HG02981 (cell line): ENCODE results near the gene CORIN.

ENCODE experiments used
- ATAC-seq: cut with Tn5 transposase; IDR thresholded peaks from one replicate; pipeline ENCODE4 v1.9.1; 2021; ENCODE audit warnings: mild to moderate bottlenecking, moderate library complexity; ENCODE audit not compliant: unreplicated experiment

The CORIN gene

GRCh38 chr4:47831026-47831679, 6.7 kb downstream of the CORIN start:
- no peak for ATAC-seq

DNA sequence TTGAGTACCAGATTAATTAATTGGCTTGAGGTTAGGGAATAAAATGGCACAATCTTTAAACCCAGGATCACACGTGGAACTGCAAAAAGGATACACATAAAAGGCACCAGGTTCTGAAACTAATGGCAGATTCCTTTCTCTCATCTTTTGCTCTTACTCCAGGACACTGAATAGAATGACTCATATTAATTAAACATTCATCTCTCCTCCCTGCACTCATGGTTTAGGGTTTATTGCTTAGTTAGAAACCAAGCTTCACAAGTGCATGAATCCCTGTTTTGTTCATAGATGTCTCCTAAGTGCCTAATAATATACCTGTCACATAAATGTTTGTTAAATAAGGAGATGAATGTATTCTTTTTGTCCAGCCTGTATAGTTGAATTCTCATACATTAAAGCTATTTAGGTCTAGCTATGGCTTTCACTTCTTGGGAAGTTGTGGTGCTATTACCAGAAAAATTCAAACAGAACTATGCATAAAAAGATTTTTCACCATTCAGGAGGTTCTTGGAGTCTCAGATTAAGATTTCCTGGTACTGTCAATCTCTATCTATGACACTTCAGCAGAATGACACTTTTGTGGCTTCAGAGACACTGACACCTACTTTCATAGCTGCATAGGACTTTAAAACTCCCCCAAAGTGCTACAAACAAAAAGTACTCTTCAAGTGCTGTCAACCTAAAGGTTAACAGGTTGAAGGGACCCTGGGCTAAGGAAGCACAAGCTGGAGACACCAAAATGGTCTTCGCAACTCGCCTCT, 7.4 kb downstream of the CORIN start:
- ATAC-seq: no peak

DNA sequence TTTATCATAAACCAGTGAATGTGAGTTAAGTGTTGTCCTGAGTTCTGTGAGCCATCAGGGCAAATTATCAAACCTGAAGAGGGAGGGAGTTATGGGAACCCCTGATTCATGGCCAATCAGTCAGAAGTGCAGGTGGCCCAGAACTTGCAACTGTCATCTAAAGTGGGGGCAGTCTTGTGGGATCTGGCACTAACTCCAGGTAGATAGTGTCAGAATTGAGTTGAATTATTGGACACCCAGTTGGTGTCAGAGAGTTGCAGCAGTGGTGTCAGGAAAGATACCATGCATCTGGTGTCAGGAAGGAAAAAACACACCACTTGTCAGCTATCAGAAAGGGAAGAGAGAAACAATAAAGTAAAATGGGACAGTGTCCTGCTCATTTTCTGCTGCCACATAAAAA, 8.4 kb downstream of the CORIN start:
- no peak for ATAC-seq

DNA sequence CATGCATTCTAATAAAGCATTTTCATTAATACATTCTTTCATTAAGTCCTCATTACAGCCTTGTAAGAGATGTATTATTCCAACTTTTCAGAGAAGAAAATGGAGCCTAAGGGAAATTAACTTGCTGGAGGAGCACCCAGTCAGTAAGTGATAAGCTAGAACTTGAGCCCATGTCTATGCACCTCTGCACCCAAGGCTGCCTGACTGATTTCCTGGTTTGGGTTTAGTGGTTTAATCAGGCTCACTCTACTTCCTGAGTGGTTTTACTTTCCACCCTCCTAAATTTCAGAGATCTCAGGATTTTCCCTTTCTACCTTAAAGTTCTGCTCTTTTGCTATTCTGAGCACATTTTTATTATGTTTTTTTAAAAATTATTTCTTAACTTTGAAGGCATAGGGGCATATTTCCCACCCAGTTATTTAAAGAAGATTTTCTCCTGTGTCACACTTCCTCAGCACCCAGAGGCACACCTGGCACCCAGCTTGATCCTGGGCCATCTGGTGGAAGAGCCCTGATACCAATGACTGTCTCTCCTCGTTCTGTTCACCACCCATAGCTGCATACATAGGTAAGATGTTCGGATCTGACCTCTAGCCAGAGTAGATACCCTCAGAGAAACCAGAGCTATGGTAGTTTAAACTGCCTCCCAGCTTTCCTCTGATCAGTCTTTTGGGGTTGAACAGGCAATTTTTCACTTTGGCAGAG, 10.4 kb downstream of the CORIN start:
- no peak for ATAC-seq

DNA sequence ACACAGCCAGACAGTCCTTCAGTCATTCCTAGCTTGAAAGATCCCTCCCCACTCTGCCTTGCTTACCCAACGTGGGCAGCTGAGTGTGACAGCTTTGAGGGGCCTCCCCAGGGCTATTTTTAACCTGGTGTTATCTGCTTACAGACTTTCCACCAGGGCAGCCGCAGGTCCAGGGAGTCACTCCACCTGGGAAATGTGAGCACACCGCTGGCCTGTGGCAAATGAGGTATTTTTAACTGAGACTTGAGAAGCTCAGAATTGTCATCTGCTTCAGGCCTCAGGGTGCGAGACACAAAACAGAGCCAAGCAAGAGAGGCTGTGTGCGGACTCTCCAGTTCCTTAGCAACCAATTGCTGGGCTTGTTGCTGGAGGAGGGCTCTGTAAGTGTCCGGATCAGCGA, 13.0 kb downstream of the CORIN start:
- ATAC-seq: no peak

GRCh38 chr4:47819178-47819577, 18.7 kb downstream of the CORIN start:
- ATAC-seq: no peak

GRCh38 chr4:47817275-47817674, 20.6 kb downstream of the CORIN start:
- no peak for ATAC-seq

DNA sequence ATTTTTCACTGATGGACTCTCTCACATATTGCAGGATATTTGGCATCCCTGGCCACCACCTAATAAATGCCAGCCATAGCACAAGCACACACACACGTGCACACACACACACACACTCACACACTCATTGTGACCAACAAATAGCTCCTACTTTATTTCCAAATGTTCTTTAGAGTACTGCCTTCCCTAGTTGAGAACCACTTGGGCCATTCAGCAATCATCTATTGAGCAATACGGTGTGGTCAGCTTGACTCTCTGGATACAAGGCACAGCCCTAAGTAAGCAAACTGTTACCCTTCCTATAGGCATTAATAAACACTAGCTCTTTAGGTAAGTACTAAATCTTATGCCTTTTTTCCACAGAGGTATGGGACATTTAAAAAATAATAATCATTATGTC, 21.1 kb downstream of the CORIN start:
- ATAC-seq: no peak

- no peak for ATAC-seq
These were observed 23.1 kb downstream of the CORIN start for GRCh38 chr4:47814618-47815295.

- ATAC-seq: no peak
These were observed 28.1 kb downstream of the CORIN start for GRCh38 chr4:47809654-47810203.

DNA sequence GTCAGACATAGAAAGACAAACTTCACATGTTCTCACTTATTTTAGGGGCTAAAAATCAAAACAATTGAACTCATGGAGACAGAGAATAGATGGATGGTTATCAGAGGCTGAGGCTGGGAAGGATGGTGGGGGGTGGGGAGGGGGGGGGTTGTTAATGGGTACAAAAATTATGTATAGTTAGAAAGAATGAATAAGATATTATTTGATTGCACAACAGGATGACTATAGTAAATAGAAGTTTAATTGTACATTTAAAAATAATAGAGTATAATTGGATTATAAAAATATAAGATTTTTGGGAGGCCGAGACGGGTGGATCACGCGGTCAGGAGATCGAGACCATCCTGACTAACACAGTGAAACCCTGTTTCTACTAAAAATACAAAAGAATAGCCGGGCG, 33.3 kb downstream of the CORIN start:
- ATAC-seq: no peak

DNA sequence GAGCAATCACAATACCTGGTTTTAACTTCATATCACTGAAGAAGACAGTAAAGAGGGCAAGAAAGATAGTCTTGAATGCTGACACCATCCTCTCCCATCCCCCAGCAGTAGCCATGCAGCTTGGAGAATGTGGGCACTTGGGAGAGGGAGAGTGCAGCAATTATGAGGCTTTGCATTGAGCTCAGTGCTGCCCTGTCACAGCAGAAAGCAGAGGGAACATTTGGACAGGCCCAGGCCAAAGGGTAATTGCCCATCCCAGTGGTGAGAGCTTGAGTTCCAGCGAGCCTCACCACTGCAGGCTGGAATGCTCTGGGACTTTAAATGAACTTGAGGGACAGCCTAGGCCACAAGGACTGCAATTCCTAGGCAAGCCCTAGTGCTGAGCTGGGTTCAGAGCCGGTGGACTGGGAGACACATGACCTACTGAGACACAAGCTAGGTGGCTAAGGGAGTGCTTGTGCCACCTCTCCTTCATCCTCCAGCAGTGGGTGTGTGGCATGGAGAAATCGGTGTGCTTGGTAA, 36.3 kb downstream of the CORIN start:
- ATAC-seq: no peak

- ATAC-seq: no peak
These were observed 39.7 kb downstream of the CORIN start for GRCh38 chr4:47798165-47798564.

- no peak for ATAC-seq
These were observed 45.9 kb downstream of the CORIN start for GRCh38 chr4:47791965-47792364.

DNA sequence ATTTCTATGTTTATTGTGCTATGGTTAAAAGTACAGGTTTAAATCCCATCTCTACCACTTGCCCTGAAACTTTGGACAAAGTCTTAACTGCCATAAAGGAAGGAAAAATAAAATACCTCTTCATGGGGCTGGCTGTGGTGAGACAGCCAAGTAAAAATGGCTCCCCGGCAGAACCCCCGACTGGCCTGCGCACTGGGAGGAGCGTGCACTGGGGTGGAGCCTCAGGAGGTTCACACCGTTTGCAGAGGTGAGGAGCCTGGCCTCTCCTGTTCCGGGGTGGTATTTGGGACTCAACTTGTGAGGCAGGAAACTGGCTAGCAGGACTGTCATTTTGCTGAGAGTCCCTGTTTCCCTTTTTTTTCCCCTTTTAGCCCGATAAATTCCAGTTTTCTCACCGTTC, 47.8 kb downstream of the CORIN start:
- no peak for ATAC-seq

- no peak for ATAC-seq
These were observed 49.7 kb downstream of the CORIN start for GRCh38 chr4:47788126-47788525.

- peak; percentile 81 for ATAC-seq
These were observed 50.9 kb downstream of the CORIN start for GRCh38 chr4:47786958-47787370.

DNA sequence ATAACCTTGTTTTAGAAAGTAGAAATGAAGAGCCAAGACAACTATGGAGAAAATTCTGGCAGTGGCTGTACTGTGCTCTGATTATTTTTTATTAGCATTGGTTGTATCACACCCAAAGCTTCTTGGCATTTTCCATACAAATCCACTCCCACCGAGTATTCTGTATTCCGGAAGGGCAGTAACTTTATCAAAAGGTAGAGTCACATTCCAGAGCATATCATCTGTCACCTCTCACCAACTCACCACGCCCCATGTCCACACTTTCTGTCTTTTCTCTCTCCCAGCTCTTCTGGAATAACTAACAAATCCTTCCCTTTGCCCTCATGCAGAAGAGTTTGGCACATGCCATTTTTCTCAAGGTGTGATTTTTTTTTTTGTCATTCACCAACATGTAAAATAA, 52.7 kb downstream of the CORIN start:
- no peak for ATAC-seq

DNA sequence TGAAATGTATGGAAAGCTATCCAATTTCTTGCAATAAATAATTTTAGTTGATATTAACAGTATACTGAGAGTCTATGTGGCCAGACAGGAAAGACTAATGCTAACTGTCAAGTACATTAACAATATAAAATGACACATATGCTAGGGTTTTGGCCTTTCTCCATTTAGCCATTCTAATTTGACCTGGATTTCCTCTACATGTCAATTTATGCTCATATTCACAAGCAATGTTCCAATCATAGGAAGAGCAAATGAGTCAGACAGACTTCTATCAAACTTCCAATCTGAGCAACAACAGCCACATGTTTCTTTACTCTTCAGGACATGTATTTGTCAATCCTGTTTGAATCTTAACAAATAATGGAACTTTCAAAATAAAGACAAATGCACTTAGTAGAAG, 53.6 kb downstream of the CORIN start:
- ATAC-seq: no peak

DNA sequence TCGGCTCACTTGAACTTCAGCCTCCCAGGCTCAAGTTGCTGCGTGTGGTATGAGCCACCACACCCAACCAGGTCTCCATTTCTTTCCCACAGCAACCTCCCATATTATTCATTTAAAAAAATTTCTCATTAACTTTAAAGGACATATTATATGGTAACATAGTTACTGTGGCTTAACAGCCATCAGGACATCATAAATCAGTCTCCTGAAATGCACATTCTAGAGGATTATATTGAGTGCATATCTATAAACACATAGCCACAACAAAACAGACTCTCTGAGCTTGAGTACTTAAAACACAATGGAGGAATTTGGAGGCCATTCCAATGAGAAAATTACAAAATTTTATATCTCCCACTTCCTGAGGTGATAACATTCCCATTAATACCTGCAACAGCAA, 61.5 kb downstream of the CORIN start:
- ATAC-seq: no peak

DNA sequence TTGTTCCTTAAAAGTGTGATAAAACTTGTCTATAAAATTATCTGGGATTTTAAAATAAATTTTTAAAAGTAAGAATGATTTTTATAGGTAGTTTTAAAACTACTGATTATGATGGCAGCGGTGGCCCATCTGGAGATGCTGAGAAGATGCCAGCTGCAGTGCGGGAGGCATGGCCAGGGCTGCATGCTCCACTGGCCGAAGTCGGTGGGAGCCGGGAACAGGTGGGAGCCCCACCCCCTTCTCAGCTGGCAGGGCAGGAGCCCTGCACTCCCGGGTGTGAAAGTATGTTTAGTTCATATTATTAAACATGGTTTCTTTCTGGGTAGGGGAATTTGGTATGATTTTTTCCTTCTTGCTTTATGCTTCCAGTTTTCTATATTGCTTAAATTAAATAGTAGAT, 63.8 kb downstream of the CORIN start:
- ATAC-seq: no peak
